Subcutaneous abdominal adipose tissue (tissue), 5 donors: ENCODE results near the gene PATJ.
"Not testable (repeated sequence)": the region's sequence is repeated elsewhere in the genome, so short reads cannot be mapped to it uniquely, and the experiment has no call there.

ENCODE experiments used
- H3K27ac ChIP-seq: one replicate; pipeline ENCODE4 v1.7.0; 2013; ENCODE audit warnings: low read depth, mild to moderate bottlenecking, inconsistent platforms, low read length, moderate library complexity
- H3K27me3 ChIP-seq, 5 donors: one replicate each; pipeline ENCODE4 v1.7.0; 2013; ENCODE audit warnings: low read length in 5 of 5, inconsistent platforms in 1 of 5; ENCODE audit not compliant: control insufficient read depth in 5 of 5, insufficient read depth in 4 of 5
- H3K36me3 ChIP-seq, 5 donors: one replicate each; pipeline ENCODE4 v1.7.0; 2013; ENCODE audit warnings: low read length in 5 of 5; ENCODE audit not compliant: control insufficient read depth in 5 of 5, insufficient read depth in 5 of 5
- H3K4me1 ChIP-seq, 5 donors: one replicate each; pipeline ENCODE4 v1.7.0; 2013; ENCODE audit warnings: low read length in 5 of 5, mild to moderate bottlenecking in 3 of 5, moderate library complexity in 1 of 5; ENCODE audit not compliant: control insufficient read depth in 5 of 5, insufficient read depth in 5 of 5
- H3K4me3 ChIP-seq, 5 donors: one replicate each; pipeline ENCODE4 v1.7.0; 2013; ENCODE audit warnings: low read length in 5 of 5, low read depth in 1 of 5
- H3K9ac ChIP-seq, 5 donors: one replicate each; pipeline ENCODE4 v1.7.0; 2013; ENCODE audit warnings: low read length in 5 of 5, mild to moderate bottlenecking in 4 of 5, moderate library complexity in 3 of 5
- H3K9me3 ChIP-seq, 5 donors: one replicate each; pipeline ENCODE4 v1.7.0; 2013; ENCODE audit warnings: low read length in 5 of 5; ENCODE audit not compliant: control insufficient read depth in 5 of 5
- donor health status: healthy.
- donor health status: healthy.
- donor health status: healthy.
- donor health status: healthy.
- donor health status: healthy.

Gene PATJ

GRCh38 chr1:61872206-61872605 lies 129.9 kb downstream of the PATJ start:
- H3K4me1 ChIP-seq, result no peaks in the 10 kb centered on the region
- no peak overlapping the region for H3K27ac ChIP-seq

GRCh38 chr1:61873581-61873980 lies 131.3 kb downstream of the PATJ start:
- Histone ChIP-seq H3K4me3 (no peak overlapping the region), H3K9me3 (peaks cover 0 to 7% (median 0%) of the 10 kb centered on the region in 5 donors), H3K4me1 (no peaks in the 10 kb centered on the region), H3K9ac (no peak overlapping the region), H3K27ac (no peak overlapping the region), H3K36me3 (peaks cover 0 to 10% (median 3%) of the 10 kb centered on the region in 5 donors), H3K27me3 (no peaks in the 10 kb centered on the region)

More at GRCh38 chr1:61872206-61872605, 129.9 kb downstream of the PATJ start:
- no peaks in the 10 kb centered on the region for H3K27me3 ChIP-seq
- H3K36me3 ChIP-seq, result peaks cover 0 to 10% (median 6%) of the 10 kb centered on the region in 5 donors
- H3K9me3 ChIP-seq, result peaks cover 0 to 7% (median 0%) of the 10 kb centered on the region in 5 donors
- H3K4me3 ChIP-seq, result no peak overlapping the region
- no peak overlapping the region for H3K9ac ChIP-seq

GRCh38 chr1:61873994-61874393 lies 131.7 kb downstream of the PATJ start:
- Histone ChIP-seq H3K27ac (no peak overlapping the region), H3K36me3 (peaks cover 0 to 10% (median 3%) of the 10 kb centered on the region in 5 donors), H3K9me3 (peaks cover 0 to 7% (median 0%) of the 10 kb centered on the region in 5 donors), H3K9ac (no peak overlapping the region), H3K4me3 (no peak overlapping the region), H3K27me3 (no peaks in the 10 kb centered on the region), H3K4me1 (no peaks in the 10 kb centered on the region)

GRCh38 chr1:61875198-61875597 lies 132.9 kb downstream of the PATJ start:
- H3K4me1 ChIP-seq, result no peaks in the 10 kb centered on the region
- no peak overlapping the region for H3K9ac ChIP-seq

GRCh38 chr1:61879887-61880474 lies 137.7 kb downstream of the PATJ start:
- H3K27me3 ChIP-seq, H3K4me3 ChIP-seq, H3K27ac ChIP-seq, H3K9me3 ChIP-seq, H3K4me1 ChIP-seq, H3K9ac ChIP-seq: not testable (repeated sequence)
- peaks cover 0 to 10% (median 5%) of the 10 kb centered on the region in 5 donors for H3K36me3 ChIP-seq

More at GRCh38 chr1:61875198-61875597, 132.9 kb downstream of the PATJ start:
- Histone ChIP-seq H3K9me3 (peaks cover 0 to 5% (median 0%) of the 10 kb centered on the region in 5 donors), H3K27ac (no peak overlapping the region), H3K4me3 (no peak overlapping the region), H3K36me3 (peaks cover 0 to 10% (median 3%) of the 10 kb centered on the region in 5 donors), H3K27me3 (no peaks in the 10 kb centered on the region)

- Histone ChIP-seq H3K9ac (no peak overlapping the region), H3K9me3 (no peaks in the 10 kb centered on the region), H3K27me3 (no peaks in the 10 kb centered on the region), H3K36me3 (peaks cover 0 to 3% (median 0%) of the 10 kb centered on the region in 5 donors), H3K27ac (no peak overlapping the region), H3K4me1 (peaks cover 0 to 3% (median 0%) of the 10 kb centered on the region in 5 donors), H3K4me3 (no peak overlapping the region)
Observed at GRCh38 chr1:61887076-61887867, 145.0 kb downstream of the PATJ start.

GRCh38 chr1:61887931-61888564 lies 145.8 kb downstream of the PATJ start:
- no peak overlapping the region for H3K4me3 ChIP-seq
- H3K27ac ChIP-seq, result no peak overlapping the region
- H3K9ac ChIP-seq, result no peak overlapping the region
- H3K9me3 ChIP-seq, result no peaks in the 10 kb centered on the region
- H3K27me3 ChIP-seq, result no peaks in the 10 kb centered on the region
- peaks cover 0 to 3% (median 0%) of the 10 kb centered on the region in 5 donors for H3K36me3 ChIP-seq
- H3K4me1 ChIP-seq, result peaks cover 0 to 3% (median 0%) of the 10 kb centered on the region in 5 donors

- no peak overlapping the region for H3K27ac ChIP-seq
- peaks cover 0 to 3% (median 0%) of the 10 kb centered on the region in 5 donors for H3K36me3 ChIP-seq
- no peak overlapping the region for H3K9ac ChIP-seq
- H3K4me3 ChIP-seq, result no peak overlapping the region
- H3K27me3 ChIP-seq, result no peaks in the 10 kb centered on the region
- H3K9me3 ChIP-seq, result no peaks in the 10 kb centered on the region
- H3K4me1 ChIP-seq, result peaks cover 0 to 3% (median 0%) of the 10 kb centered on the region in 5 donors
Observed at GRCh38 chr1:61888808-61889207, 146.5 kb downstream of the PATJ start.

- not testable (repeated sequence) for H3K4me3 ChIP-seq, H3K9me3 ChIP-seq, H3K9ac ChIP-seq, H3K27me3 ChIP-seq, H3K4me1 ChIP-seq, H3K27ac ChIP-seq, H3K36me3 ChIP-seq
Observed at GRCh38 chr1:61890435-61890834, 148.2 kb downstream of the PATJ start.

- Histone ChIP-seq H3K9me3 (no peaks in the 10 kb centered on the region), H3K9ac (no peak overlapping the region), H3K4me3 (no peak overlapping the region), H3K27me3 (no peaks in the 10 kb centered on the region), H3K4me1 (no peaks in the 10 kb centered on the region), H3K27ac (no peak overlapping the region), H3K36me3 (no peaks in the 10 kb centered on the region)
Observed at GRCh38 chr1:61892977-61893376, 150.7 kb downstream of the PATJ start.
